KMS-11 (cell line): ENCODE data around the gene OSGEP.

Source experiments
- H2AFZ ChIP-seq: fragments of 200-600 bp; sonication (generic); 2 replicates; pipeline ENCODE4 v1.6.1; 2016; ENCODE audit warnings: antibody characterized with exemption, mixed run types, low read depth
- H3K27ac ChIP-seq: fragments of 200-600 bp; sonication (generic); 2 replicates; pipeline ENCODE4 v1.6.1; 2016; ENCODE audit warnings: mild to moderate bottlenecking, mixed run types
- H3K27me3 ChIP-seq: fragments of 200-600 bp; sonication (generic); 2 replicates; pipeline ENCODE4 v1.6.1; 2017; ENCODE audit warnings: mild to moderate bottlenecking, low read depth, mixed run types, moderate library complexity; ENCODE audit not compliant: insufficient read depth
- H3K36me3 ChIP-seq: fragments of 200-600 bp; sonication (generic); 2 replicates; pipeline ENCODE4 v1.6.1; 2017; ENCODE audit warnings: mild to moderate bottlenecking, mixed run types; ENCODE audit not compliant: insufficient read depth
- H3K4me1 ChIP-seq: fragments of 200-600 bp; sonication (generic); 2 replicates; pipeline ENCODE4 v1.6.1; 2016; ENCODE audit warnings: mild to moderate bottlenecking, low read depth, mixed run types; ENCODE audit not compliant: poor library complexity, severe bottlenecking
- H3K4me2 ChIP-seq: fragments of 200-600 bp; sonication (generic); 2 replicates; pipeline ENCODE4 v1.7.0; 2016; ENCODE audit warnings: mild to moderate bottlenecking, mixed run types
- H3K4me3 ChIP-seq: fragments of 200-600 bp; sonication (generic); IDR thresholded peaks from 2 replicates; pipeline ENCODE4 v1.6.1; 2017; ENCODE audit warnings: low read depth, low read length, mixed read lengths; ENCODE audit not compliant: insufficient read depth
- H3K79me2 ChIP-seq: fragments of 200-600 bp; sonication (generic); 2 replicates; pipeline ENCODE4 v1.6.1; 2016; ENCODE audit warnings: low read depth, mixed run types; ENCODE audit not compliant: insufficient read depth
- H3K9ac ChIP-seq: fragments of 200-600 bp; sonication (generic); 2 replicates; pipeline ENCODE4 v1.6.1; 2016; ENCODE audit warnings: mild to moderate bottlenecking, mixed run types
- H4K20me1 ChIP-seq: fragments of 200-600 bp; sonication (generic); 2 replicates; pipeline ENCODE4 v1.6.1; 2016; ENCODE audit warnings: mild to moderate bottlenecking, mixed run types; ENCODE audit not compliant: insufficient read depth
- CTCF ChIP-seq: fragments of 200-600 bp; sonication (generic); conservative IDR thresholded peaks from 2 replicates; pipeline ENCODE4 v1.6.1; 2017; ENCODE audit warnings: low read depth, mild to moderate bottlenecking, antibody characterized with exemption, low read length, moderate library complexity, mixed read lengths

OSGEP gene

DNA sequence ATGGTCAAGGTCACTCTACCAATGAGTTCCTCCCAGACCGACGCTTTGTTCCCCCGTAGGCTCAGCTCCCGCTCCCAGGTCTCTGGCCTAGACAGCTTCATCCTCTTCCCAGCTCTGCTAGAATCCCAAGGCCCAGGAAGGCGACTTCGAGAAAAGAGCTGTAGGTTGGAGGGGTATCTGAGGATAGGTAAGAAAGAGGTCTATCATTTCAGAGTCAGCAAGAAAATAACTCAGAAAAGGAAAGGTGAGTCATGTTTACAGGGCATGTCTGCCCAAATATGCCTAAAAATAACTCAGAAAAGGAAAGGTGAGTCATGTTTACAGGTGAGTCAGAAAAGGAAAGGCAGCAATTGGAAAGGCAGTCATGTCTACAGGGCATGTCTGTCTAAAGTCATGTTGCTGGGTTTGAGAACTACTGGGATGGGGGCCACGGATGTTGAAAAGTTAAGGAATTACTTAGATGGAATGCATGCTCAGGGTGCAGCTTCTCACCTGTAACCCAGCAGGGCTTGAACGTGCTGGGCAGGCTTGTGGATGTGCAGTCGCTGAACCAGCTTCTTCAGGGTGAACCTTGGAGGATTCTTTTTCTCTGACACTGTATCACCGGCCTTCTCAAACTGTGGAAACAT lies 53.5 kb downstream of the OSGEP start:
- H2AFZ ChIP-seq, result no peak overlapping the region
- no peak overlapping the region for H3K4me3 ChIP-seq
- no peak for TF ChIP-seq CTCF
- H3K79me2 ChIP-seq, result no peaks in the 10 kb centered on the region
- no peak overlapping the region for H3K27ac ChIP-seq
- H3K4me2 ChIP-seq, result no peak overlapping the region
- peaks cover 11% of the 10 kb centered on the region for H3K4me1 ChIP-seq
- H4K20me1 ChIP-seq, result no peaks in the 10 kb centered on the region
- H3K9ac ChIP-seq, result no peak overlapping the region
- no peaks in the 10 kb centered on the region for H3K36me3 ChIP-seq
- H3K27me3 ChIP-seq, result no peaks in the 10 kb centered on the region

GRCh38 chr14:20400589-20400964 lies 54.0 kb downstream of the OSGEP start:
- Histone ChIP-seq H3K27ac (no peak overlapping the region), H3K27me3 (no peaks in the 10 kb centered on the region), H3K4me1 (peaks cover 16% of the 10 kb centered on the region), H3K9ac (no peak overlapping the region), H3K4me3 (no peak overlapping the region), H3K79me2 (no peaks in the 10 kb centered on the region), H2AFZ (no peak overlapping the region), H3K4me2 (no peak overlapping the region), H4K20me1 (no peaks in the 10 kb centered on the region), H3K36me3 (no peaks in the 10 kb centered on the region)
- TF ChIP-seq CTCF, result no peak

- Histone ChIP-seq H4K20me1 (no peaks in the 10 kb centered on the region), H3K9ac (peak overlapping the region; percentile 75; the same call in 1 of the 2 replicates), H3K4me1 (peaks cover 21% of the 10 kb centered on the region), H3K36me3 (no peaks in the 10 kb centered on the region), H3K4me3 (no peak overlapping the region), H3K79me2 (no peaks in the 10 kb centered on the region), H2AFZ (peak overlapping the region; percentile 22; the same call in 1 of the 2 replicates), H3K27me3 (no peaks in the 10 kb centered on the region), H3K4me2 (peak overlapping the region; percentile 27; the same call in 1 of the 2 replicates), H3K27ac (peak overlapping the region; percentile 97)
- no peak for TF ChIP-seq CTCF
Measured at GRCh38 chr14:20397511-20397910, 57.1 kb downstream of the OSGEP start.
